Measurements from ENCODE around the gene TSPAN8. TPM values are rescaled to one million over a fixed set of nuclear protein-coding genes. Genes with fewer than 3 reads are reported as not detected.

Gene TSPAN8
- total RNA-seq = not detected in 2 replicates

DNA sequence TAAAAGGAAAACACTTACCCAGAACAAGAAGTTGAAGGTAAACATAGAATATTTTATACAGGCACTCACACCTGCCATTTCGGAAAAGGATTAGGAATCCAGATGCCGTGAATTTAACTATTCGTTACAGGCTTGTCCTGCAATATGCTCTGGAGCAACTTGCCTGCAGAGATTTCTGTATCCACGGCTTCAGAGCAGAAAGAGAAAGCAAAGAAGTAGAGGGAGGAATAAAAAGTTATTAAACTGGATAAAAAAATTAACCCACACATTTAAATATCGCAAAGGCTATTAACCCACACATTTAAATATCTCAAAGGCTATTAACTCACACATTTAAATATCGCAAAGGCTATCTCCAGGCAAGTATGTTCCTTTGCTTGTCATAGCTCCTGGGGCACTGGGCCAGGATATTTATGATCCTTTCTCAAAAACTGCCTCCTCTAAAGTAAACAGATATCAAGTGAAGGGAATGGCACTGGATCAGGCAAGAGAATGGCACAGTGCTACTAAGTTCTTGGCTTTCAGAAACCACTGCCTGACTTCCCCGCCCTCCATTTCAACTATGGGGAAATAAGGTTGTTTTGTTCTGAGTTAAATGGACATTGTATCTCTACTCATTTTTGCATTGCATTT lies at the start of gene TSPAN8:
Gene TSPAN8, minus strand, starts transcription at position 399 of the 633 bp plus-strand sequence. Its CDS starts 321 bp downstream, at position 78.

Other genes starting within 250 kb of the TSPAN8 start
- gene PTPRR, start 237.3 kb downstream of the TSPAN8 start, total RNA-seq = 0.09 and 0.22 TPM in 2 replicates

Data from dermis lymphatic vessel endothelial cell (primary cell).